Stimulated activated CD4-positive, alpha-beta T cell treated with anti-CD3 and anti-CD28 coated beads, Interleukin-12 subunit alpha, Interleukin-12 subunit beta, amount 100 ng/mL, for 4 hours (primary cell): Measurements from ENCODE around the gene VPS41.

Source experiments
- DNase-seq: peaks from one replicate; pipeline ENCODE4 v3.0.0-alpha.2; 2020

The VPS41 gene

DNA sequence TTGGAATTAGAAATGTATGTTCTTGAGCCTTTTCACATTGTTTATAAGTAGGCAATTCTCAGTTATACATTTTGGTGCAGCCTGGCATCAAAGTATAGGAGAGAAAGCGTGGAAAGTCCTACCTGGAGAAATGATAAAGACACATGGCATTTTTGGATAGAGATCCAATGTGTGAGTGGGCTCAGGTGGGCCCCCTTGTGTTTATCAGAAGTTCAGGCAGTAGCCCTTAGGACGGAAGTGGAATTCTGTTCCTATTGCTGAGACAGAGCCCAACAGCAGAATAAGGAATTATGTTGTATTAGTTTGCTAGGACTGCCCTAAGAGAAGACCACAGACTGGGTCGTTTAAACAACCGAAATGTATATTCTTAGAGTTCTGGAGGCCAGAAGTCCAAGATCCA, 192.6 kb downstream of the VPS41 start:
- DNase-seq: no peak

DNA sequence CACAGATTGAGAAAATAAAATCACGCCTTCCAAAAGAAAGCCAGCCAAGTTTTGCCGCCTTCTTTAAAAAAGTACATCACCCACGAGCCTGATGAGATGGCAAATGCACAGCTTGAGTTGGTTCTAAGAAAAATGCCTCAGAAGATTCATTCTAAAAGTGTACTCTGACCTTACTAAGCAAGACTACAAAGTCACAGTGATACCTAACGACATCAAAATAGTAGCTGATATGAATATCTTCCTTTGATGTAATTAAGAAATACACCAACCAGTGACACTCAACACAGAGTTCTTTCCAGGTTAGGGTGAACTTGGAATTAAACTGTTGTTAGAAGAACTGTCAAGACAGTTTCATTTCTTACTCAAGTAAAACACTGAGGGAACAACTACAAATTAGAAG, 199.9 kb downstream of the VPS41 start:
- no peak for DNase-seq

DNA sequence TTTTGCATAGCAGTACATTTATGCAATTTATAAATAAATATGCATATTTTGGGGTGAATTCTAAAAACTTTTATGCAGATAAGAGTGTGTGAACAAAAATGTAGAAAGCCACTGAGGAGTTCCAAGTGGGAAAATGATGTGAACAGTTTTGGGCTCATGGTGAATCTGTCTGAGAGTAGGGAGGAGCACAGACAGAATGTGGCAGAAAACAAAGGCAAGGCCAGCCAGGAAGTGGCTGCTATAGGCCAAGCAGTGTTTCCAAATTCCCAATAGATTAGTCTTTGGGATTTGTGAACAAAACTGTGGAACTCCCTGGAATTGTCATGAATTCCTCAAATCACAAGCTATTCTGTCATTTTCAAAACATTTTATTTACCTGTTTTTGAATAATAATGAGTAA, 204.2 kb downstream of the VPS41 start:
- DNase-seq: no peak

DNA sequence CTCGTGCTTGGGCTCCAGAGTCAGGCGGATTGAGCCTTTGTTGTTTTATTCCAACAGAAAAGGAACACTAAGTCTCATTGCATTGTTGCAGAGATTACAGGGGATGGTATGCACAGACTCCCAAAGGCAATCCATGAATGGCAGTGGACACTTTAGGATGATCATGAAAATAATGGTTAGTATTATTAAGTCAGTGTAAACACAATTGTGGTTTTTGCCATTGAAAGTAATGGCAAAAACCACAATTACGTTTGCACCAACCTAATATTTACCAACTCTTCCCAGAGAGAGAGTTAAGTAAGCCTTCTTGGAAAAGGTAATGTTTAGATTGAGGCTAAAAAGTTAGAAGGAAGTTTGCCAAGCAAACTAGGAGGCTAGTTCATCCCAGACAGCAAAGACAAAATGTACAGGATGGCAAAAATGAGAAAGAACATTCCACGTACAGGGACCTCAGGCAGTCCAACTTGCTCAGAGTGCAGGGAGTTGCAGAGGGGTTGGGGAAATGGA, 204.9 kb downstream of the VPS41 start:
- no peak for DNase-seq

DNA sequence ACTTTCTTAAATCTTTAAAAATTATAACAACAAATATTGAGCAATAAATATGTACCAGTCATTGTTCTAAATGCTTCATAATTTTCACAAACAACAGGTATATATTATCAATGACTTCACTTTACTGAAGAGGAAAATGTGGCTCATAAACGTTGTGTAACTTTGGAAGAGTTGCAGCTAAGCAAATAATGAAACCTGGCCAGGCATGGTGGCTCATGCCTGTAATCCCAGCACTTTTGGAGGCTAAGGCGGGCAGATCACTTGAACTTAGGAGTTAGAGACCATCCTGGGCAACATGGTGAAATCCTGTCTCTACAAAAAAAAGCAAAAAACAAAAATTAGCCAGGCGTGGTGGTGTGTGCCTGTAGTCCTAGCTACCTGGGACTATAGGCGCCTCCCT, 205.9 kb downstream of the VPS41 start:
- DNase-seq: no peak

DNA sequence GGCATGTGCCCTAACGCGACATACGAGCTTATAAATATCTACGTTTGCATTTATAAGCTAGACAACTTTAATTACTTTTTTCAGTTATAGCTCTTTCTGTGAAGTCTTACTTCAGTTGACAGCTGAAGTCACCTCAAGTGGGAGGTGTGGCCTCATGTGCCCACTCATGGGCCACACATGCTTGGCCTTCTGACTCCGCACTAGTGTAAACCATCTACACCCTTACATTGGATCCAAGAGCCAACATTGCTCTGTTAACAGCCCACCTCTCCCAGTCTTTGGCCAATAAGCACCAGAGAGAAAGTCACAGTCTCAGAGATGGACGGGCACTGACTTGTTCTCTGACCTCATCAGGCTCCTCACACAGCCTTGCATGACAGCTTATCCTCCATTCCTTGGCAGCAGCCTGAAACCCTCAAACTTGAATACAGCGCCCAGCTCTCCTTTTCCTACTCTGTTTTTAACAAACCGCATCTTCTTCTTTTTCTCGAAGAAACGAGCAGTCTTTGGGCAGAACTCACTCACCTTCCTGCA, 206.9 kb downstream of the VPS41 start:
- no peak for DNase-seq

DNA sequence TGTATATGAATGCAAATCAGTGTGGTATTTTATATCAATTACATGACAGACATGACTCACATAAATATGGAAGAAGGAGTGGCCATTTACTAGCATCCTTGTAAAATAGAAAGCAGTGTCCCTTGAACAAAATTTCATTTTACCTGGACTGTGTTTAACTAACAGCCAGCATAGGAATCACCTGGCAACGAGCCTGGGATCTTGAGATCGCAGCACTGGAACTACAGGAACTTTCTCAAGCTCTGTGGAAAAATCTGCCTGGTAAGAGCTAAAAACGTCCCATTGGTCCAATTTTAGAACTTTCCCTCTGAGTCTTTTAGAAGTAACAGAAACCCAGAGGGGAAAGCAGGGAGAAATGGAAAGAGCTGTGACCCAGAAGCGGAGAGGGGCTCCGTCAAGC, 208.9 kb downstream of the VPS41 start:
- DNase-seq: no peak

DNA sequence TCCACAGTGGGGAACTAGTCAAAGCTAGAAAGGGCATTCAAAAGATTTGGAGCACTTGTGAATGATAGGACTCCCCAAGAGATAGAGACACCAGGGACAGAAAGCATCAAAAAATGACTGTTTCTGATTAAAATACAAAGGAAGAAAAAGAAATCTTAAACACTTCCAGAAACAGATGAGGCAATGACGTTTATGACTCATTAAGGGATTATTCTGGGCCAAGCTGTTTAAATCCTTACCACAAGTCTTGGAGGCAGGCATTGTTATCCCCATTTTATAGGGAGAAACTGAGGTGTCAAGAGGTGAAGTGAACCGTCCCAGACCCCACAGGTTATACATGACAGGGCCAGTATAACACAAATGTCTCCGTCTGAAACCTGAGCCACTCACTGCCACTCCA, 209.5 kb downstream of the VPS41 start:
- no peak for DNase-seq

DNA sequence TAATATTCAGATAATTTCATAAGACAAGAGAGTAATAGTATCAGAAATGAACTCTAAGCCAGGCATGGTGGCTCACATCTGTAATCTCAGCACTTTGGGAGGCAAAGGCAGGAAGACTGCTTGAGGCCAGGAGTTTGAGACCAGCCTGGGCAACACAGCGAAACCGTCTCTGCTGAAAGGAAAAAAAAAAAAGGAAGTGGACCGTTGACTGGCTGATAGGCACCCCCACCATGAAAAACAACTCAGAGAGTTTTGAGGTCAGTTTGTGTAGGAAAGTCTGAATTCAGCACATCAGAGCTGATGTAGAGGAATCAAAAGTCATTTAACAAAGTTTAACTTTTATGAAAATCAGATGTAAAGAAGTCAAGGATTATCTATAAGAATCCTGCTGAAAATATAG, 214.7 kb downstream of the VPS41 start:
- DNase-seq: no peak

DNA sequence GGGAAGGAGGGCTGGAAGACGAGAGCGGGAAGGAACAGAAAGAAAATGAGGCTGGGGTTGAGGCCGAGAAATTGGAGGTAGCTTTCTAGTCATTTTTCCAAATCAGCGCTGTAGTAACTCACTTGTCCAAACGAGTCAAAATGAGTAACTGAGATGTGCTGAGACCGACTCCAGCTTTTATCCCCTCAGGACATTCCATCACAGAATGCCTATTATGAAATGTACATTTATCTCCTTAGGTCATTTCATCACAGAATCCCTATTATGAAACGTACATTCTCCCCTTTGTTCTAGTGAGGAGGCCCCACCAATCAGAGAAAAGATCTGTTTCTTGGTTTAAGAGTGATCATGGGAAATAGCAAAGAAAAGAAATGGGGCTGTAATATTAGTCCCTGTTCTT, 222.1 kb downstream of the VPS41 start:
- DNase-seq: no peak

DNA sequence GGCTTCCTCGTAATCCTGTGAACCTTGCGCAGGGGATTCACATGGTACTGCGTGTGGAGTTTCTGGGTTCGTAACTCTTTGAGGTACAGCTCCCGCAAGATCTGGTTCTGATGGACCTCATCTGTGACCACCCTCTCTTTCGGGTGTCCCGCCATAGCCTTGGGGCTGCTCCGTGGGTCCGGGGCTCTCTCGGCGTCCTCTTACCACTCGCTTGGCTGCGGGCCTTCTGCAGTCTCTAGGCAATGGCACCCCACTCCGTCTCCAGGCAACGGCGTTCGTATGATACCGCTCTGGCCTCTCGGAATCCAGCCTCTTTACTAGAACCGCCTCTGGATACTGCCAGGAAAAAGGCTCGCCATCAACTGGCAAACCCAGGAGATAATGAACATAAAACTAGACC, 223.1 kb downstream of the VPS41 start:
- DNase-seq: no peak

DNA sequence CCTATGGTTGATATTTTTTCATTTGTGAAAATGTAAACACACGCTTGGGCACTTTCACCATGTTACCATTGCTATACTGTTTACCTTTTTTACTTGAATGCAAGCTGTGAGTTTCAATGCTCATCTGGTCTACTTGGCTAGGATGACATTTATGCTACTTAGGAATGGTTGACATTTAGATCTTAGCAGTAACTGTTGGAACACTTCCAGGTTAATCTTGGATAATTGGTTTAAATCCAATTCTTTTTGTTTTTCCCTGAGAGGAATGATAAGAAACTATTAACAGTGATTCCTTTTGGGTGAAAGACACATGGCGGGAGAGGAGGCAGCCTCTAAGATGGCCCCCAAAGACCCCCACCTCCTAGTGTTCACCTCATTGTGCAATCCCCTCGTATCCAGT, 226.4 kb downstream of the VPS41 start:
- DNase-seq: no peak

DNA sequence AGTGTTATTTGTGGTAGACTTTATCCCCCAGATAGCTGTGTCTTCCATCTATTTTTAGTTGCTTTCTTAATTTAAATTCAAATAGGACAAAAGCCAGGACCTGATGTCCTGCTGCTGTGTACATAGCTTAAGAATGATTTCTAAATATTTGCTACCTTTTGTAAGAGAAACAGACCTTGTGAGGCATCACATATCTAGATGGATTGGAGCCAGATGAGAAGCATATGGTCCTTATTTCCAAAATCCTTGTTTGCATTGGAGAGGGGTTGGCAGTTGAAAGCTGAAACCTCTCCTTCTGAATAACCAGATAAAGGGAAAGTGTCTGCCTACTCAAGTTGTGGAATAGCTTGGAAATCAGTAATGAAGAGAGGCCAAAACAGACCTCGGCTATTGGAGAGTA, 227.1 kb downstream of the VPS41 start:
- no peak for DNase-seq

DNA sequence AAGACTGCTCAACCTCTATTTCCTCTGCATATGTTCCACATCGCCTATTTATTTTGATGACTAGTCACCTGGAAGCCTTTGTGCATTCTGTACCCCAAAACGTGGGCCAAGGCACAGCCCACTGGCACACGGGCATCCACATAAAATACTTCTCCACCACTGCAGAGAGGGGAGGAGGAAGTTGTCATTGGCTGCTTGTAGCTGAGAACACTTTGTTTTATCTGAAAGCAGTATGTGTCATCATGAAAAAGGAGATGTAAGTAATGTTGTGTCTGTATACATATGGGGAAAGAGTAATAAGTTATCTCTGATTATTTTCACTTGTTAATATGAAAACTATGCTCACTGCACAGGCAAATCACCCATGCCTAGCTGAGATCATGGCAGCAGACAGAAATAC, 229.6 kb downstream of the VPS41 start:
- no peak for DNase-seq

DNA sequence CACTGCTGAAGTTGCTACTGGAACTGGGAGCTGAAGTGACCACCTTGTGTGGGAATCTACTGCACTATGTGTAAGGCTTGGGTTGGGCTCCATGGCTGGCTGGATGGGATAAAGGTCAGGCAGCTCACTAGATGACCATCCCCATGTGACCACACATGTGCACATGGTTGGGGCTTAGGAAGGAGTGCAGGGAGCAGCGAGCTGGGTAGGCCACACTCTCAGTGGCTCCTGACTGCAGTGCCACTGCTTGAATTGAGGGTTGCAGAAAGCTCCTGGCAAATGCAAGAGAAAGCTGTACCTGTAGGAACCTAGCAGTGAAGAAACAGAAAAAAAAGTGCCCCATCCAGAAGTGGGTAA, 230.3 kb downstream of the VPS41 start:
- DNase-seq: no peak

DNA sequence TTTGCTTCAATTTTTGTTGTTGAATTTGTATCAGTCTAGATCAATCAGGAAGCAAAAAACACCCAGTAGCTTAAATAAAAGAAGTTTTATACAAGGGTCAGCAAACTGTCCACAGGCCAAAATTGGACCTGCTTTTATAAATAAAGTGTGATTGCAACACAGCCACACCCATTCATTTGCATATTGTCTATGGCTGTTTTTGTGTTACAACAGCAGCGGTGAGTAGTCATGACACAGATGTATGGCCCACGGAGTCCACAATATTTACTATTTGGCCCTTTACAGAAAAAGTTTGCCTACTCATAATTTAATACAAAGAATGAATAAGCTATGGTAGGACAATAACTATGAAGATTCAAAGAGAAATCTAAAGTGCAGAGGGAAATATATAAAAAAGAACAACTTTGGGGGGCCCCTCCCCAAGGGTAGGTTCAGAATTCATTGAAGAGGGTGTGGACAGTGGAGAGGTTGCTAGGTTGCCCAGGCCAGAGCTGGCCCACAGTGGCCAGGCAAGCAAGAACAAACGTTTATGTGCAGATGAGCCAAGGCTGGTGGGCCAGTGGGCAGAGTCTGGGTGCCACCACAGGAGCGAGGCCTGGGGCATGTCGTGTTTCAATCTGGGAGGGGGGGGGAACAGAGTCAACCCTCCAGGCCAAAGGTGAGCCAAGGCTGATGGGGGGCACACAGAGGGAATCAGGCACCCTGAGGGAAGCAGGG, 230.9 kb downstream of the VPS41 start:
- no peak for DNase-seq

DNA sequence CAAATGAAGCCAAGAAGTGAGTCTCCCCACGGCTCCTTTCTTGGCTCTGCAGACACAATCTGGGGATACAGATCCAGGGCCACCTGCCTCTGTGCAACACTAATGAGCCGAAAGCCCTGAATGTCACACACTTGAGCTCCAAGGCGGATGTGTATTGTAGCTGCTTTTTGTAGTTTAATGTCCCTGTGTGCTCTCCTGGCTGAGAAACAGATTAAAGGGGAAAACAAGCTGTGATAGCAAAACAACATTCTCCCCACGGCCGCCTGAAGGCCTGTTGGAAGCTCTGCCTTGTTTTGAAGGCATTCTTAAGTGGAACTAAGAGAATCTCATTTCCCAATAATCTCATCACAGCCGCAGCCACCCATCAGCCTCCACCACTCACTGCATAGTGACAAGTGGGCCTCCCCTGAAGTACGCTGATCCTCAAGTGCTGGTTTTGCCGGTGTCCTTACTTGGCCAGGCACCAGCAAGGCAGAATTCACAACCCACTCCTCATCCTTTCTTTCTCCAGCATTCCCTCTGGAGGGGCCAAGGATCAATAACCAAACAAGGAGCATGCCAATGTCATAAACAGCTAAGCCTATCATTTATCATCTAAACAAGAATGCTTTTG, 233.4 kb downstream of the VPS41 start:
- no peak for DNase-seq

DNA sequence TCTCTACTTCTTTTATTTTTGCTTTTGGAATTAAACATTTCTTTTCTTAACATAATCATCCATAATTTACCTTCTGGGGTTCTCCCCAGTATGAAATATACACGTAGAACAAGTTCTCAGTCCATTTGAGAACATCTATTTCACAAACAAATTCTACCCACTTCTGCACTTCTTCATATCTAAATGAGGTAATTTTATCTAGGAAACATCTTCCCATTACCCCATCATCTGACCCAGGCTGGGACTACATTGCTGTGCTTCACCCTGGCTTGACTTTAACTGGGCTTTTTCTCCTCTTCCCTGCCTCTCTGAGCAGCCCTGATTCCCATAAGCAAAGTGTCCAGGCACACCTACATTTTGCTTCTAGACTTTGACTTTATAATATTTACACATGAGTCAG, 234.5 kb downstream of the VPS41 start:
- DNase-seq: no peak

DNA sequence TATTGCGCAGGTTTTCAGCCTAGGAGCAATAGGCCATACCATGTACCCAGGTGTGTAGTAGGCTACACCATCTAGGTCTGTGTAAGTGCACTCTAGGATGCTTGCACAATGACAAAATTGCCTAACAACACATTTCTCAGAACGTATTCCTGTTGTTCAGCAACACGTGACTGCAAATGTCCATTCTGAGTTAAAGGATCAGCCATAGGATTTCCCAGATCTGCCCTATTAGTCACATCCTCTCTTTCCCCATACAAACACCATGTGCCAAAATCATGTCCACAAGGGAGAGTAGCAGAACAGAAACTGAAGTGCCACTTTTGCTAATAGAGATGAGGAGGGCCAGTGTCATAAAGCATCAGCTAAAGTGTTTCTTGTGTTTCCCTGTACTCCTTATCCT, 235.2 kb downstream of the VPS41 start:
- DNase-seq: no peak
